GM18511 (cell line): ENCODE data around the gene LIF.

Experiments used
- ATAC-seq: cut with Tn5 transposase; IDR thresholded peaks from one replicate; pipeline ENCODE4 v1.9.1; 2021; ENCODE audit warnings: mild to moderate bottlenecking, moderate library complexity; ENCODE audit not compliant: unreplicated experiment

The LIF gene

DNA sequence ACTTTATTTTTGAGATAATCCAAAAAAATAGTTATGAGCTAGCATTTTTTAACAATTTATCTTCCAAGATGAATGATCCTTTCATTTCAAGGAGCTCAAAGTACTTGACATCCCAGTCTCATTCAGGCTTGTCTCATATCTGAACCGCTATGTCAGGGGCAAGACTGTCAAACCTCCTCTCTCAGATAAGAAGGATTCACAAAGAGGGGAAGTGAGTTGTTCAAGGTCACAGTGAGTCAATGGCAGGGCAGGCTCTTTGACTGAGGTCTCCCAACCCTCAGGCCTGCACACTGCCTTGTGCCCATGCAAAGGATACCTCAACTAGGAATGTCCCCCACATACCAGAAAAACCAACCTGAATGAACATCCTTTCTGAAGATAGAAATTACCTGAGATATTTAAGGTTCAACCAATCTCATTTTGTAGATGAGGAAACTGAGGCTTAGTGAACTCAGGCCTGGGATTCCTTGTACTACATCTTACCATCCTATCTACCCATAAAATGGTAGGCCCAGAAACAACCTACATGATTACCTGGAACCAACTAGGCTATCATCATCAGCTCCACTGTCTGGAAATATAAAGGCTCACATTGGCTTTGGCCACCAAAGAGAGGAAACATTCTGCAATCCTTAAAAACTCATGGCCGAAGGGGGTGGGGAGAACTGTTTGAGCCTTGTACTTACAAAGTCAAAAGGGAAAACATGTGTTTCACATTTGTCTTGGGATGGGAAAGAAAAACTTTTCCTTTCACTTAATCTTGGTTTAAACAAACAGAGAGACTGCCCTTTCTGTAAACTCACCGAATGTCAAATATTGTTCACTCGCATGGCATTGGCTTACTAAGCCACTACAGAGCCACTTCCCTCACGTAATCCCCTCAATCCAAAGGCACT is 51.1 kb downstream of the LIF start:
- ATAC-seq, result no peak

DNA sequence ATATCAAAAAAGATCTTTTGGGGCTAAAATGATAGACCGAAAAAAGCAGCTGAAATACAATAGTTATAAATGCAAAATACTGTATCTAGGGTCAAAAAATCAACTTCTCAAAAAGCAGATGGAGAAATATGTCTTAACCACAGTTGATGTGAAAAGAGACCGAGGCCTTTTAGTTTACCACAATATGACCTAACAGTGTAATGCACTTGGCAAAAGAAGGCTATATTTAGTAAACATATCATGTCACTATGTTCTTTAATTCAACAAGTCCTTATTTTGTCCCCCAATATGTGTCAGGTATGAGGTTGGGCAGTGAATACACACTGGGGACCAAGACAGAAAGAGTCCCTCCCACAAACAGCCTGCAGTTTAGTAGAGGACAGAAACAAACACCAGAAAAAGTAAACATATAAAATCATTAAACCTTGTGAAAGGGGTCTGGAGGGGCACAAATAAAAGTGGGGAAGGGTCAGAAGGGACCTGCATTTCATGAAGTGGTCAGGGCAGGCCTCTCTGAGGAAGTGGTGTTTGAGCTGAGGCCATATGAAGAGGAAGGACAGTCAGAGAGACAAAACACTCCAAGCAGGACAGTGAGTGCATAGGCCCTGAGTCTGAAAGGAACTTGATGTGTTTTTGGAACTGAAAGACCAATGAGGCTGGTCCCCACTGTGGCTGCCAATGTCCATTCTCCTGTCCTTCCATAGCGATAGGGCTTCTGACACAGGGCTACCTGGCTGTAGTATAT is 53.4 kb downstream of the LIF start:
- ATAC-seq, result no peak

DNA sequence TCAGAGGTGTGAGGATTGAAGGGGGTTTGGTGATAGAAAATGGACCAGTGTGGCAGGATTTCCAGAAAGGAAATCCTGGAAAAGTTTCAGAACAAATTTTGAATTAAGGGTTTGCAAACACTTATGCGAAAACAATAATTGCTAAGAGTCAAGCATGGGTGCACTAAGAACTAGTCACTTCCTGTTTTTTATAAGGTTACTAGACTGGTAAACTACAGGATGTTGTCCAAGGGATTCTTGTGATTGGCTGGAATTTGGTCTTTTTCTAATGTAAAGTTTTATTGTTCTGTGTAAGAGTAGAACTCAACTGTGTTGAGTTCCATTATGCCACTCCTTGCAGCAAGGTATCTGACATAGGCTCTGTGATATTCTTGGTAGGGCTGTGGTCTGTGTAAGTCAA is 54.1 kb downstream of the LIF start:
- no peak for ATAC-seq

DNA sequence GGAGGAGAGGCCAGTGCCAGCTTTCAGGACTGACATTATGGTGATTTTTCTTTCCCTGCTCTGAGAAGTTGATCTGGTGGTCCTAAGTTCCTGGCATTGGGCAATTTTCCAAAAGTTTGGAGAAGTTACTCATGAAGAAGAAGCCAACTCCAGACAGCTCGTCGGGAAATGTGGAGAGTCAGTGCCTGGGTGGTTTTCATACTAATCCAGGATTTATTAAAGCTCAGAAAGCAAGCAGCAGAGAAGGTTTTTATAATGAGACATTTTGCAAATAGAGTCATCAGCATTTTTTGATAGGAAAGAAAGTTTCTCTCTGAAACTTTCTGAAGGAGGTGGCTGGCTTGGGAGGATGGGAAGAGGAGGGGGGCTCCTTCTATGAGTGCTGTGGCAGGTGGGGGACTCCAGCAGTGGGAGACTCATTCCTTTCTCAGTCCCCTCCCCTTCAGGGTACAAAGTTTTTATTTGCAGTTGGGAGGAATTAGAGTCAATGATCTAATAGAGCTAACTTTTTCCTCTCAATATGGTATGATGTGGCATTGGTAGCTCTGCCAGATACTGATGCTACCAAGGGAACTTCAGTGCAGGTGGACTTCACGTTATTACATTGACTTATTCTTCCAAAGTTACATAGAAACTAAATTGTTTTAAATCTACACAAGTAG is 55.4 kb downstream of the LIF start:
- no peak for ATAC-seq

DNA sequence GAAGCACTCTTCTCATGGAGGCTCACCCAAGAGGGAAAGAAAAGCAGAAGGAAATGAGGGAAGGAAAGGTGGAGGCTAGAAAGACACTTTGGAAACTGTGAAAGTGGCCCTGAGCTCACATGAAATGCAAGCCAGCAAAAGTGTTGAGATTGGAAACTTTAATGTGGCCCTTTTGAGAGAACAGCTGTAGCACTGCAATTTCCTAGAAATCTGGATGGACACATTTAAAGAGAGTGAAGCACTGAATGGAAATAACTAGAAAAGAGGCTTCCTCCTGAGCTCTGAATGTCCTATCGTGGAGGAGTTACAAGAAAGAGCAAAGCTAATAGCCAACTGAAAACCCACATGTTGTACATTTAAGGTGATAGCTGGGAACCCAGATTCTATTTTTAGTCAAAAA is 56.0 kb downstream of the LIF start:
- ATAC-seq, result no peak
